Stimulated activated CD8-positive, alpha-beta memory T cell treated with anti-CD3 and anti-CD28 coated beads, Interleukin-12 subunit alpha, Interleukin-12 subunit beta, amount 100 ng/mL, for 1 hour (primary cell): ENCODE data around the gene ANO3.
"Not testable (repeated sequence)": the region's sequence is repeated elsewhere in the genome, so short reads cannot be mapped to it uniquely, and the experiment has no call there.

Source experiments
- DNase-seq: peaks from one replicate; pipeline ENCODE4 v3.0.0-alpha.2; 2020; ENCODE audit warnings: low read depth

The ANO3 gene

DNA sequence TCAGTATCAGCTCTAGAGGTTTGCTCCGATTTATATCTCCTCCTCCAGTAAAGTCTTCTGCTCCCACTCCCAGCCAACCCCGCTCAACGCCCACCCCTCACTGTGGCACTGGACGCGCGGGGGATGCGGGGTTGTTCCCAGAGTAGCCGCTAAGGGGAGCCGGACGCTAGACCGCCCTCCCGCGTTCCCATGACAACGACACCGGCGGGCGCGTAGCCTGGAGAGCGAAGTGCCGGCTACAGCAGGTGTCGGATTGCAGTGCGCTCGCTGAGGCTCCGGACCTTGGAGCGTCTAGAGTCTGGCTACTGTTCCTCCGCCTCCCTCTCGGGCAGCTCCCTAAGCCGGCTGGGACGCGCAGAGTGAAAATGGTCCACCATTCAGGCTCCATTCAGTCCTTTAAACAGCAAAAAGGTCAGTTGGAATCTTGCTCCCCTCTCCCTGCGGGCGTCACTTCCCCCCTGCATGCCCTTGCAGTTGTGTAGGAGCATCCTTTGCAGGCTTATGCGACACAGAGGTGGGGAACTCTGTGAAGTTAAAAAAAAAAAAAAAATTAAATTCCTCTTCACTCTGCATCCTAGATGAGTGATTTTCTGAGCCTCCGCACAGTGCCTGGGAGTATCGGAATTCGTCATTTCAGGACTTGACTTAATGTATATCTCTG is at the start of gene ANO3:
ANO3 (plus strand) TSS at position 220 of the 661 bp plus-strand sequence; CDS start at position 366, 146 bp downstream.
- no peak for DNase-seq

DNA sequence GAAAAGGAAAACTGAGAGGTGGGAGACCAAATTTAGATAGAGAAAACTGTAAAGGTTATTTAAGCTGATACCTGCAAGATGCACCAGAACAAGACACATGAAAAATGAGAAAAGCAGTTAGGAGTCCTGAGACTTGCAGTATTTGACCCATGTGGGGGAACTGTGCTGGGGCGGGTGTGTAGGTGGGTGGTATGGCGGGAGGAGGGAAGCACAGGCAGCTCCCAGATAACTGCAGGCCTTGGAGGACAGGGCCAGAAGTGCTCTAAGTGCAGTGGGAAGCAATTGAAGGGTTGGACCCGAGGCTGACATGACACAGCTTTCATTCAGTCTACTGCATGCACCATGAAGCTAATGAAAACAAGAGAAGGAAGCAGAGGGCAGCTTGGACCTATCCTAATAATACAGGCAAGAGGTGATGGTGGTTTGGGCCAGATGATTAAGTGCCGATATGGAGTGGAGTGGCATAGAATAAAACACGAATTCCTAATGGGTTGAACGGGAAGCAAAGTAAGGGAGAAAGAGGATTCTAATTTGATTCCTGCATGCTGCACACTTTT is 48.0 kb upstream of the ANO3 start:
- no peak for DNase-seq

DNA sequence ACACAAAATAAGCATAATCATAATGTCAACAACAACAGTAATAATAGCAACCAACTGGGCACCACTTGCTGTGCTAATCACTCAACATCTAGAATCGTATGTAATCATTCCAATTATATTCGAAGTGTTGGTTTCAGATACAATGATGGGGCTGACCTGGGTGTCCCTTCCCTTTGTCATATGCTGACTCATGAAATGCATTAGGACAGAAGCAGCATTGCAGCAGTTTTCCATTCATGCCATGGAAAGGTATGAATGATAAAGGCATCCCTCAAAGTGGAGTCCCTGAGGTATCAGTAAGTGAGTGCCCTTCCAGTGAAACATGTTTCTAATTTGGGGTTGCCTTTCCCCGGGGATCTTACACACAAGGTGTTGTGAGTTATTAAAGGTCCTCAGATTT is 46.3 kb upstream of the ANO3 start:
- no peak for DNase-seq

DNA sequence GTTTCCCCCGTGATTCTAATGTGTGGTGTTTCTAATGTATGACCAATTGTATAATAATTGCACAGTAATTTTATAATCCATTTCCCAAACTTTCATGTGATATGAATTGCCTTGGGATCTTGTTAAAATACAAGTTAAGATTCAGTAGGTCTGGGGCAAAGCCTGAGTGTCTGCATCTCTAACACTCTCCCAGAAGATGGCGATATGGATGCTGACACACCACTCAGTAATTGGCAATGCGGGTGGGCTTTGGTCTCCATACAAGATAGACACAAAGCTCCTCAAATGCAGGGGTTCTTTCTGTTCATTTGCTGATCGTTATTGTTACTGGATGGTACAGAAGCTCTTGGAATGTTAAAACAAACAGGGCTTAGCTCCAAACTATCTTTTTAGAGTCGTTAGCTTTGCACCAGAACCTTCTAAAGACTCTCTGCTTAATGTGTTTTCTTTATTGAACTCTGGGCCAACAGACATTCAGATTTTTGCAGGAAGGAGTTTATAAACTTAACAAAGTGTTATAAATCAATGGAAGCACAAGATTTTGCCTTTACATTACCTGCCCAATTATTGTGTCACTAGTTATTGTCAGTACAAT is 45.4 kb upstream of the ANO3 start:
- no peak for DNase-seq

DNA sequence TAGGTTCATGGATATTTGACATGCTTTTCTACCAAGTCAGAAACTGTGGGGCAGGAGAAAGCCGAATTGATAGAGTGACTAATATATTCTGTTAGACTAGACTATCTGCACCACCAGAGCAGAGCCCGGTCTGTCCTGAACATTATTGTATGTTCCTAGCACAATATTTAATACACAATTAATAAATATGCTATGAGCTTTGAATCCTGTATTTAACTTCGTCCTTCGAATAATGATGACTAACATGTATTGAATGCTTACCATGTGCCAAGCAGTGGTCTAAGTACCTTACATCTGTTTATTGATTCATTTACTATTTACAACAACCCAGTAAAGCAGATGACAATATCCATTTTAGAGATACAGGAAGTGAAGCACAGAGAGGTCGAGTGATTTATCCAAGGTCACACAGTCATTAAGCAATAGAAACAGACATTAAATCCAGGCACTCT is 44.8 kb upstream of the ANO3 start:
- no peak for DNase-seq

DNA sequence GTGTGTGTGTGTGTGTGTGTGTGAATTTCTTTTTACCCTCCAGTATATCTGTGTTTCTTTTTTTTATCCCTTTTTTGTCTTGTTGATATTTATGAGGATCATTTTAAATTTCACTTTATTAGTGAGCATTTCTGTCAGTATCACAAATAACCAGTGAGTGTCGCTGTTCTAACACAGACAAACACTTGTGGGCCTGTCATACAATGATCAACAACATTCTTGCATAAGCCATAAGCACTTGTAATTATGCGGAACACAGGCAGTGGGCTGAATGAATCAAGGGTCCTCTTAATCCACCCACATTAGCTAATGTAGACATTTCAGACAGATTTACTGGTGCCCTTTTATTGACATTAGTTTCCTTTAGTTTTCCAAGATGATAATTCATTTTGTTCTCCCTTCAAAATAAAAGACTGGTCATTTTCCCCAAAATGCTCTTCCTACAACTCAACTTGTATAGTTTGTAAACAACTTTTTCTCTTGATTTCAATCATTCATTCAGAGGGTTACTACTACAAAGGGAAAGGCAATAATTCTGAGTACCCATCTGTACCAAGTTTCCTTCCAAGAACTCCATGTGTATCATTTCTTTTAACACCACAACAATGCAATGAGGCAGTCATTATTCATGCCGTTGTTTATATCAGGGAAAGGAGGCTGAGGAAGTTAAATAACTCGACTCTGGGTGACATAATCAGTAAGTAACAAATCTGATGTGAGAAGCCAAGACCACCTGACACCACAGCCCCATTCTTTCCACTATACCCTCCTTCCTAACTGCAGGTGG is 34.5 kb upstream of the ANO3 start:
- no peak for DNase-seq

DNA sequence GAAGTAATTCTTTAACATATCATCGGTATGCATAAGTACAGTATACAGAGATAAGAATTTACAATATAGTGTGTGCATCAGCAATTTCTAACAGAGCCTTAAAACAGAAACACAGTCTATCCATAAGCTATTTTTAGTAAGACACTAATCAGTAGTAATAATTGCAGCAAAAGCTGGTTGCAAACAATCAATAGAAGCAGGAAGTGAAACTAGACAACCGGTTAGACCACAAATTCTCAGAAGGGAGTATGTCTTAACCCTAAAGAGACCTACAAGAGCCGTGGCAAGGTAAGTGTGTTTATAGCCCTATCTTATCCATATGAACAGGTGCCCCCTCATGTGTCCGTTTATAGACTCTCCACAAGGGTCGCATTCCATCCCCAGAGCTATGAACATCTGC is 15.6 kb upstream of the ANO3 start:
- not testable (repeated sequence) for DNase-seq

DNA sequence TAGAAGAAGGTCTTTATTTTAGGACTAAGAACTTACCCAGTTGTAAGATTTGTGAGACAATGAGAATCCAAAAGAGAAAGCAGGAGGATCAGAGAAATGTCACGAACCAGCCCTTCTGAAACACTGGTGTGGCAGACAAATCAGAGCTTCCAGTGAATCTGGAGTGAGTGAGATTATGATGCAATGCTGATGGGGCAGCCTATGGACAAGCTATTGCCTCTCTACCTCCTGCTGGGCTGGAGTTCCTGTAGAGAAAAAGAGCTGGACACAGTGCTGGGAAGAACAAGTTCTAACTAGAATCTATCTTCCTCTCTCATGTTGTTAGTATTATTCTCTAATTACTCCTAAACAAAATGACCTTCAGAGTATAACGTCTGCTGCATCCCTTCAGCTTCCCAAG is 12.0 kb upstream of the ANO3 start:
- DNase-seq, result no peak

DNA sequence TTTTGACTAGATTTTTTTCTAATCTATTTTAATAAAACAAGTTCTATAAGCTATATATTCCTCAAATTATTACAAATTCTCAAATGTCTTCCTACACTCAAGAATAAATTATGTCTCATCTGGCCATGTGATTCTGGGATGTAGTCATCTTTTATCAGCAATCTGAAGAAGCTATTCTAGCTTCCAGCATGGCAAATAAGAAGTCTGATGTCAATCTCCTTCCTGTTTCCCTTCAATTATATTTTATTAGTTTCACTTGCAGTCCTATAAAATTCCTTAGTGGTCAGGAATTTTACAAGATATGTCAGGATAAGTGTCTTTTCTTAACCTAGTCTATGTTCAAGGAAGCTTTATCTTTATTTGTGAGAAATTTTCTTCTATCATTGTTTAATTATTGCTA is 10.4 kb upstream of the ANO3 start:
- DNase-seq, result no peak

DNA sequence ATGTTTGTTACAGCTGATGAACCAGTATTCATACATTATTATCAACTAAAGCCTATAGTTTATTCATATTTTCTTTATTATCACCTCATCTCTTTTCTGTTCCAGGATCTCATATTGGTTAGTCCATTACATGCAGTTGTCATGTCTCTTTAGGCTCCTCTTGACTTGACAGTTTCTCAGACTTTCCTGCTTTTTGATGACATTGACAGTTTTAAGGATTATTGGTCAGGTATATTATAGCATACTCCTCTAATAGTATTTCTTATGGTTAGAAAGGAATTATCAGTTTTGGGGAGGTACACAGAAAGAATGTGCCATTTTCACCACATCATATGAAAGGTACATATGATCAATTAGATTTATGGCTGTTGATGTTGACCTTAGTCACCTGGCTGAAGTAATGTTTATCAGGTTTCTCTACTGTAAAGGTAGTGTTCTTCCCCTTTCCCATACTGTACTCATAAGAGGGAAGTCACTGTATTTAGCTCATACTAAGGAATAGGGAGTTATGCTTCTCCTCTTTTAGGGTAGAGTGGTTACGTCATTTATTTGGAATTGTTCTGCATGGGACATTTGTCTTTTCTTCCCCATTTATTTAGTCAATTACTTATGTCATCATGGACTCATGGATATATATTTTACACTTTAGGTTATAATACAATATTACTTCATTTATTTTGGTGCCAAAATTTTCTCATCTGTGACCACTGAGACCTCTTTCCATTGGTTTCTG is 9.4 kb upstream of the ANO3 start:
- DNase-seq, result no peak

DNA sequence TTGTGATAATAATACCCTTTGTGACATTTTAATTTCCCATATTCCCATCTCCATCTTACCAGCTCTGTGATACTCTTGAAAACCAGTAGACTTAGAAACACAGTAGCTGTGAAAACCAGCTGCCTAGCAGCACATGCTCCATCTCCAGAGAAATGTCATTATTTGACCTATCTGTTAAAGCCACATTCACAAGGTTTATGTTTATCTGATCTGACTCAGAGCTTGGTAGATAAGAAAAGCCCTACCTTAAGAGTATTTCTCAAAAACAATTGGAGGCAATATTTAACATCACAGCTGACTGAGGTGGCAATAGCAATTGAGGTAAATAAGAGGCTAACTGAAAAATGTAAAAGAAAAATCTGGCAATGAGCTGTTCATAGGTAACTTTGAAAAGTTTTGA is 8.1 kb upstream of the ANO3 start:
- DNase-seq, result no peak

DNA sequence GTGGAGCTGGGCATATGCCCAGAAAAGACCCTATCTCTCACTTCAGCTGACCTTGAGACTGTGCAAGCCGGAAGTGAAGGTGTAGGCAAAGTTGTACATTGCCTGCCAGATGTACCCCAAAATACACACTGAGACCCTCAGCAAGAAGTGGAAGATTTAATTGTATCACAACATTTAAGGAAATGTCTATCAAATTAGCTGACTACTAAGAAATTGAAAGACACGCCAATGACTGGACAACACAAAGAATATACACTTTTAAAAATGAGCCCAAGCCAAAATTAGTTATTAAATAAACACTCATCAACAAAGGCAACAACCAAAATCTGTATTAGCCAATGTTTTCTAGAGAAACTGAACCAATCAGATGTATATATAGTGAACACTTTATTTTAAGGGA is 7.7 kb upstream of the ANO3 start:
- DNase-seq, result no peak

DNA sequence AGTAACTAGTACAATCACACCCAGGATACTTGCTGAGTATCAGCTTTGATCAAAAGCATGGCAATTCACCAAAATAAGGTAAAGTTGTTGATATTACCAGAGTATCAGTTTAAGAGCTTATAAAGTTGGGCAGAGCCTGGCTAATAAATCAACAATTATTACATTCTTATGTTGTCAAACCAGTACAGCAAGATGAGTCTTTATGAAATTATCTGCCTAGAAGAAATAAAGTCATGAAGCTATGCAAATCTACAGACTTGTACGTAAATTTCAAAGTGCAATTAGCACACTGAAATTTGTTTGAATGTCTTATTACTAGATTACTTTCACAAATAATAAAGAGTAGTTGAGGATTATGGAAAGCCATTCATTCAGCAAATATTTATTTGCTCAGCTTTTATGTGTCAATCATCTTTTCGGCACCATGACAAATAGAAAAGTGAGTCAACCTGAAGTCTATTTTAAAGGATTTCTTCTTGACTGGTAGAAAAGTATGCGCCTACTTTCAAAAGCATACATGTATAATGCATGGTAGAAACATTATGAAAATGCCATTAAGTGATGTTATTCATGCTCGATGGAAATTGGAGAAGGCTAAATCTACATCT is 5.0 kb upstream of the ANO3 start:
- DNase-seq, result no peak

DNA sequence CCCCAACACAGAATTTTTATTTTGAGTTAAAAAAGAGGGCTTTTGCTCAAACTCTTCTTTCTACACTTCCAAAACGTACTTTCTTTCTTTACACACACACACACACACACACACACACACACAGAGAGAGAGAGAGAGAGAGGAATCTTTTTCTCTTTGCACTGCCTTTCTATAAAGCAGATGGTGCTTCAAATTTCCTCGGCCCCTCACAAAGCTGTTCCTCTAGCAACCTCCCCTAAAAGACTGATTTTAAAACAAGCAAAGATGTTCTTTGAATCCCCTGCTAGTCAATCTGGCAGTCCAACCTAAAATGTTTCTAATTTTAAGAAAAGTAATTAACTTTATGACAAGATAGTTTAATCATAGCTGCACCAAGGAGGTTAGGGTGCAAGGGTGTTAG is 2.7 kb upstream of the ANO3 start:
- DNase-seq, result no peak

DNA sequence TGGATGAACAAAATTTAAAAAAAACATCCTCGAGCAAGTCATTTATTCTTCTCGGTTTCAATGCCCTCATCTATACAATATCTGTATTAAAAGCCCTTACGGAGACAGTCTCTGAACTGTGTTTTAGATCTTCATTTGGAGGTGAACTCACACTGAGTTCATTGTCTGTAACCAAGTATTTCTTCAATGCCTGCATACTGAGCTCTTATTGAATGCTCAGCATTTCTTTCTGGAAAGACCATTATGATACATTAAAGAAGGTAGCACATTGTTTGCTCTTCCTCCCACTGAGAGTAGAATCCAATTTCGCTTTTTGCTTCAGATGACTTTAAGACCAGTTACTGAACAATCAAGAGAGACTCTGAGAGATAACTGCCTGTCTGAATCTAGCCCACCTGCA is 1.7 kb upstream of the ANO3 start:
- DNase-seq, result no peak

DNA sequence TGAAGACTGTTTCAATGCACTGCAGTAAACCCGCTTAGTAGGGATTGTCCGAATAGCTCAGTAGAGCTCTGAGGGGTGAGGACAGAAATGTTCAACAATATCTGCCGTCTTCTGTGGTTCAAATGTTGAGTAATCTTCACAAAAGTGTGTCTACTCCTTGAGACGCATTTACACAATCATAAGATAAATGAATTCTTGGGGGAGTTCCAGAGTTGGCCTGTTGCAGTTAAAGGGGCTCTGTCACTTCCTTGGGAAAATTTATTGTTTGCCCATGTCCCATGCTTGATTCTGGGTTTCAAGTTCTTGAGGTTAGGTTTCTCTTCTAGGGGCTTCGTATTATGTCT is 614 bp downstream of the ANO3 start:
- DNase-seq, result no peak

DNA sequence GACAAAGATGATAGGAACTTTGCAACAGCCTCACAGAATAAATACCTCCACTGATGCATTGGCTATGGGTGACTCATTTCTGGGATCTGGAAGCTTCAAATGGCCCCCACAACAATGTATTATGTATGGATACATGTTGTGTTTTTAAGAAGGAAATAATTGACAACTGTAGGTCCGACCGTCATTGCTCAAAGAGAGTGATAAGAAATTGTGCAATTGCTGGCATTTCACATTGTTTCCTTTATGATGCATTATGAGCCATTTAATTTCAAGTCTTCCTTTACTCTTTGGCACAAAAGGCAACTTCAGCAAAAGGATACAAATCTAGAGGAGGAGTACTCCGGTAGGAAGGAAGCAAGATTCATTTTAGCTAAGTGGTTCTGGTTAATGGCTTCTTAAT is 2.0 kb downstream of the ANO3 start:
- DNase-seq, result no peak

DNA sequence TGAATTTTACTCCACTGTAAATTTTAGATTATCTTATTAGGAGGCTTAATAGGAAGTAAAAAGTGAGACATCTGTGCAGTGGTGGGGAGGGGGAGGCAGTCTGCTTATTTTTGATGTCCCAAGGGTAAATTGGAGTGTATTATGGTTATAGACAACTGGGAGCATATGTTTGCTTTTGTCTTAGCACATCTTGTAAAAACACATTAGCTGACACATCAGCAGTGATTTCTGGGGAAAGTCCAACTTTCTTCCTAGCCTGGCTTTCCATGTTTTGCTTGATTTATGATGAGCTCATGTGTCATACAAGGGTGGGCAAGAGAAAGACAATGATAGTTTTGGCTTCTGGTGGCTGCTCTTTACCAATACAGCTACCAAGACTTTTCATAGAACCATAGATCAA is 4.0 kb downstream of the ANO3 start:
- no peak for DNase-seq

DNA sequence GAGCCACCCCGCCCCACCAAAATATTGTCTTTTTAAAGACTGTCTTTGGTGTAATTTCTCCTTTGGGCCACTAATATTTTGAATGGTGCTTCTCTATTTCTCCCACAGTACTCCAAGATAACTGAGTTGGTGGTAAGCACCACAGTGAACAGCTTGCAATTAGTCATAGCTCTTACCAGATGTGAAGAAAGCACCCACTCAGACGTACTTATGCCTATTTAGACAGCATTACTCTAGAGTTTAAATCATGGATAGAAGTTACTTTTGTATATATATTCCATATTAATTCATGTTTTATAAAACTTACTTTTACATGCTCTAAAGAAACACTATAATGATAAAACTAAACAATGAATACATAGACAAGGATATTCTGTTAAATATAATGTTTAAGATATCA is 12.7 kb downstream of the ANO3 start:
- DNase-seq, result no peak

DNA sequence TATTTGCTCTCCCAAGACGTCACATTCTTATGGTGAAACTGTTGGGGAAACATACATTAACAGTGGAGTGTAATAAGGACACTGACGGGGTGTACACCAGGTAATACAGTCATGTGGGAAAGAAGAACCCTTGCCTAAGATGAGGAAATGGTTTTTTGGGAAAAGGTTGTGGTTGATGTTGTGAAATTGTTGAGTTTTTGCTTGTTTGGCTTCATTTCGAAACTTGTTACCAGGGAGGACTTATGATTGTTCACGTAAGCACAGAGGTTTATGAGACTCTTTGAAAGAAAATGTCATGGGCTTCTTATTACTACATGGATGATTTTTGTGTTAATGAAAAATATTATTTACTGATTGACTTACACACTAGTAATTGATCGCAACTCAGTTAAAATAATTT is 16.8 kb downstream of the ANO3 start:
- DNase-seq, result no peak

DNA sequence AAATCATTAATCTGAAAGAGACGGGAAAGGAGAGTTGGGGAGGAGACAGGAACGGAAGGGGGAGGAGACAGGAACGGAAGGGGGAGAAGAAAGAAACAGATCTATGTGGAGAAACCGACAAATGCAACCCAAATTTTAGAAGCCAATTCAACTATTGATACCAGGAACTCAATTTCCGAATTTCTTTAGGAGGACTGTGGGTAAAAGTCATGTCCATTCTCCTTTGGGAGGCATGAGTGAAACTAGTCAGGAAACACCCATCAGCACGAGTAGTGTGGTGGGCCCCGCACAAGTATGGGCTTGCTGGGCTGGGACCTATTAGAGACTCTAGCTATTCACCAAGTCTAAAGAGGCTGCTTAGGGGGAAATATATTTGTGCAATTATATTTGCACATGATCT is 18.1 kb downstream of the ANO3 start:
- no peak for DNase-seq

DNA sequence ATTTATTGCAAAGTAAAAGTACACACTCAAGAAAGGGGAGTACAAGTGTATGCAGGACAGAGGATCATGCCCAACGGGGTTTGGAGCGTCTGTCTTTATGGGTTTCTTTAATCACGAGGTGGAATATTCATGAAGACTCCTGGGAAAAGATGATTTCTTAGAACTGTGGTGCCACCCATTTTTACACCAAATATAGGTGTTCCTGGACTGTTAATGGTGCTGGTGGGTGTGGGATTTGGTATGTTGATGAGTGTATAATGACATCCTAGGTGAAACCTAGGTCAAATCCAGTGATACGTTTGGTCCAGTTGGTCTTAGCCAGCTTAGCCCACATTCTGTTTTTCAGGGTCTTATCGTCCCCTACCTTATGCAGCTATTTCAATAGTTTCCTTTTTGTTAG is 21.1 kb downstream of the ANO3 start:
- no peak for DNase-seq
